ENCODE measurements around the gene LIN28B.

LIN28B gene

GRCh38 chr6:105120570-105120969, 163.7 kb downstream of the LIN28B start:
- no peak for DNase-seq

- DNase-seq, result no peak
Observed at GRCh38 chr6:105121981-105122380, 165.1 kb downstream of the LIN28B start.

- DNase-seq, result no peak
Observed at GRCh38 chr6:105122717-105123116, 165.8 kb downstream of the LIN28B start.
